Measurements from ENCODE around the gene SYCP2. TPM values are rescaled to one million over a fixed set of nuclear protein-coding genes. Genes with fewer than 3 reads are reported as not detected.

SYCP2 gene
- polyA plus RNA-seq, 1 experiment, result 0.24 TPM

DNA sequence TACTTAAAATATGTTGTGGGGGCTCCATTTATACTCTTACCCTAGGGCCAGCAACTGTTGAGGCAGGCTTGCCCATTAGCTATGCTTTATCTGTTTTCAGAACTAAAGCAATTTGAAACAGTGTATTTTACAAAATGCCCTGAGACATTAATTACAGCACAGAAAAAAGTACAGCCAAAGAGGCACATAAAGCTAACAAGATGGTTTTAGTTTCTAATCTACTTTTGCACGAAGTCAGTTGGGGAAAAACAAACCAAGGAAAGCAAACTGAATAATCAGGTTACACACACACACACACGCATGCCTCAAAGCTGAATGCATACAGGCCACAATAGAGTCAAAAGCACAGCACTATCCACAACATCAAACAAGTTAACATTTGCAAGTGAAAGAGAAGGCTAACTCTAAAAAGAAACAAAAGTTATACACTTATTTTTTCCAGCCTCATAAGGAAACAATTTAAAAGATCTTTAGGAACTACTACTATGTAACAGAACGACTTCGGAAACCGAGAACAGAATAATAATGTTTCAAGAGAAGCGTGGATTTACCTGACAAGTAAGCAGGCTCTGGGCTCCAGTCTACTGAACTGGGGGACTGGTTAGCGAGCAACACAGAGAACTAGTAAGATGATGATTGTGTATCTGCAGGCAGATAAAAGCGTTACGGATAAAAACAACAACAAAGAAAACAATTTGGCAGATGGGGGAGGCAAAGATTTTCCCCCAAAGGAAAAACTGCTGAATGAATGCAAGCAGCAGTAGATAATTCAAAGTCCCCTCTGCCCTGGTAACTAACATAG lies 1.7 kb downstream of the SYCP2 start:
- Histone ChIP-seq H3K27ac (ENCODE audit: low read depth, low read length) (no peak overlapping the region), H3K4me3 (ENCODE audit: low read depth, low read length) (no peak overlapping the region), H3K27me3 (ENCODE audit: control insufficient read depth, insufficient read depth, low read length) (peaks cover 5% of the 10 kb centered on the region), H3K9me3 (ENCODE audit: control insufficient read depth, insufficient read depth, low read length) (peaks cover 6% of the 10 kb centered on the region; the same call in 1 of the 2 replicates)
- POLR2A ChIA-PET, result no interaction called here
- no peak for DNase-seq (ENCODE audit: low read depth, low spot score)
- CTCF ChIA-PET, result interaction anchor here (0.7 kb wide), 1 partner anchor 8 kb away, joined by 3 read pairs; no protein-coding TSS in a partner anchor
- TF ChIP-seq, protein P1, sequence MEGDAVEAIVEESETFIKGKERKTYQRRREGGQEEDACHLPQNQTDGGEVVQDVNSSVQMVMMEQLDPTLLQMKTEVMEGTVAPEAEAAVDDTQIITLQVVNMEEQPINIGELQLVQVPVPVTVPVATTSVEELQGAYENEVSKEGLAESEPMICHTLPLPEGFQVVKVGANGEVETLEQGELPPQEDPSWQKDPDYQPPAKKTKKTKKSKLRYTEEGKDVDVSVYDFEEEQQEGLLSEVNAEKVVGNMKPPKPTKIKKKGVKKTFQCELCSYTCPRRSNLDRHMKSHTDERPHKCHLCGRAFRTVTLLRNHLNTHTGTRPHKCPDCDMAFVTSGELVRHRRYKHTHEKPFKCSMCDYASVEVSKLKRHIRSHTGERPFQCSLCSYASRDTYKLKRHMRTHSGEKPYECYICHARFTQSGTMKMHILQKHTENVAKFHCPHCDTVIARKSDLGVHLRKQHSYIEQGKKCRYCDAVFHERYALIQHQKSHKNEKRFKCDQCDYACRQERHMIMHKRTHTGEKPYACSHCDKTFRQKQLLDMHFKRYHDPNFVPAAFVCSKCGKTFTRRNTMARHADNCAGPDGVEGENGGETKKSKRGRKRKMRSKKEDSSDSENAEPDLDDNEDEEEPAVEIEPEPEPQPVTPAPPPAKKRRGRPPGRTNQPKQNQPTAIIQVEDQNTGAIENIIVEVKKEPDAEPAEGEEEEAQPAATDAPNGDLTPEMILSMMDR (IDR thresholded peaks at IDR 0.05; ENCODE audit: low read depth, low read length), result no peak

DNA sequence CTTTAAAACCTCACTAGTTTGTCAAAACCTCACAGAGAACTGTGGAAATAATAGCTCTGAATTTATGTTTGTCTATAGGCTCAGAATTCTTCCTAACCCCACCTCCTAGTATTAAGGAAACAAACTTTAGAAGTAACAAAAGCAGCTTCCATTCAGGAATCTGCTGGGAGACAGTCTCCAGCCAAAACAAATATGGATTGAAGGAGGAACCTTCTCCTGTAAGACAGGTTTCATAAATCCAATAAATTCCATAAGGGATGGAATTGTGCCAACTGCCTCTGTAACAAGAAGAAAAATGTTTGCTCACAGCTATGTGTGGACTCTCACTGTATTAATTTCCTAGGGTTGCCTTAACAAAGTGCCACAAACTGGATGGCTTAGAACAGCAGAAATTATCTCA lies 7.5 kb downstream of the SYCP2 start:
- Histone ChIP-seq H3K9me3 (ENCODE audit: control insufficient read depth, insufficient read depth, low read length) (no peaks in the 10 kb centered on the region), H3K27ac (ENCODE audit: low read depth, low read length) (no peak overlapping the region), H3K4me3 (ENCODE audit: low read depth, low read length) (no peak overlapping the region), H3K27me3 (ENCODE audit: control insufficient read depth, insufficient read depth, low read length) (peaks cover 5% of the 10 kb centered on the region)
- ChIA-PET POLR2A (no interaction called here), CTCF (interaction anchor here (1.2 kb wide), 2 partner anchors 9 to 14 kb away, joined by 3 to 5 read pairs; partner anchors contain the start of genes FAM217B and PPP1R3D)
- no peak for DNase-seq (ENCODE audit: low read depth, low spot score)
- TF ChIP-seq, protein P1 (IDR thresholded peaks at IDR 0.05; ENCODE audit: low read depth, low read length), result no peak

DNA sequence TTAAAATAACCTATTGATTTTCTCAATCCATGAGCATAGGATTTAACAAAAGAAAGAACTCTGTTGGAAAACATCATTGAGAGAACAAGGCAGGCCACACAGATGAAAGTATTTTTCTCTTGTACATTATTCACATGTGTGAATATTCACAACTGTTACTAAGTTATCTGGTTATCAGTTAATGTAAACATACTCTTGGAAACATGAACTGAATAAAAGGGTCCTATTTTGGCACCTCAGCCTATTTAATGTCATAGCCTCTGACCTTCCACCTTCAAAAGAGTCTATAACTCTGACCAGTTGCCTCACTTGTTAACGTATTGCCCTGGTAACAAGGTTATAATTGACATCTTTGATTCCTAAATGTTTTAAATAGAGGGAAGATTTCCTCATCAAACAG lies 8.1 kb downstream of the SYCP2 start:
- Histone ChIP-seq H3K27me3 (ENCODE audit: control insufficient read depth, insufficient read depth, low read length) (peaks cover 3% of the 10 kb centered on the region), H3K27ac (ENCODE audit: low read depth, low read length) (no peak overlapping the region), H3K9me3 (ENCODE audit: control insufficient read depth, insufficient read depth, low read length) (no peaks in the 10 kb centered on the region), H3K4me3 (ENCODE audit: low read depth, low read length) (no peak overlapping the region)
- ChIA-PET CTCF (interaction anchor here (1.2 to 2.8 kb wide), 3 partner anchors 9 to 15 kb away, joined by 3 to 18 read pairs (median 5); partner anchors contain the start of genes FAM217B, PPP1R3D and SYCP2), POLR2A (no interaction called here)
- DNase-seq (ENCODE audit: low read depth, low spot score), result no peak
- TF ChIP-seq, protein P1 (IDR thresholded peaks at IDR 0.05; ENCODE audit: low read depth, low read length), result no peak

DNA sequence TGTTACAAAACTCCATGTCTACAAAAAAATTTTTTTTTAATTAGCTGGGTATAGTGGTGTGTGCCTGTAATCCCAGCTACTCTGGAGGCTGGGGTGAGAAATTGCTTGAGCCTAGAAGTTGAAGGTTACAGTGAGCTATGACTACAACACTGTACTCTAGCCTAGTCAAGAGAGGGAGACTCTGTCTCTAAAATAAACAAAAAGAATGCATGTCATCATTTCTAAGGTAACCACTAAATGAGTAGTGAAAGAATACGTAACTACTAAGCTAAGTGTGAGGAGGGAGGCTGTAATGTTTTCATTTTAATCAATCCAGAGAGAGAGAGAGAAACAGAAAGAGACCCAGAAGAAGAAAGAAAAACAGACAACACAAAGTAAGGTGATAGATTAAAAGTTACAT lies 9.9 kb downstream of the SYCP2 start:
- POLR2A ChIA-PET, result no interaction called here
- no peak overlapping the region for H3K4me3 ChIP-seq (ENCODE audit: low read depth, low read length)
- DNase-seq (ENCODE audit: low read depth, low spot score), result no peak
- no peaks in the 10 kb centered on the region for H3K27me3 ChIP-seq (ENCODE audit: control insufficient read depth, insufficient read depth, low read length)
- TF ChIP-seq, protein P1 (IDR thresholded peaks at IDR 0.05; ENCODE audit: low read depth, low read length), result no peak
- CTCF ChIA-PET, result interaction anchor here (2.8 kb wide), 1 partner anchor 11 kb away, joined by 18 read pairs; the partner anchor contains the start of gene SYCP2
- no peak overlapping the region for H3K27ac ChIP-seq (ENCODE audit: low read depth, low read length)
- no peaks in the 10 kb centered on the region for H3K9me3 ChIP-seq (ENCODE audit: control insufficient read depth, insufficient read depth, low read length)

DNA sequence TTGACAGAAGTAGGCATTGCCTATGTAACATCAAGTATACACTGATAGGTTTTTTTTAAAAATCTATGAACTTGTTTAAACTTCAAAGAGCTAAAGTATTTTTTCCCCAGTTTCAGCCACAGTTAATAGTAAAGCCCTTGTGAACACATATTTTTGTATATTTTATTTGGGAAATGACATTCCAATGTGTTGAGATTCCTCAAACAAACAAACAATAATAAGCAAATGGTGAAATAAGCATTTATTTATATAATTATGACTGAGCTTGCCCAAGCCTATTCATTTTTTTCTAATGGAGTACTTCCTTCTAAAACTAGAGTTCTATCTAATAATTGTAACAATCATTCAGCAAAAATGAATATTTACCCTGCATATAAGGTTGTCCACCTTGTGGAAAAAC lies 12.5 kb downstream of the SYCP2 start:
- POLR2A ChIA-PET, result no interaction called here
- Histone ChIP-seq H3K4me3 (ENCODE audit: low read depth, low read length) (no peak overlapping the region), H3K27ac (ENCODE audit: low read depth, low read length) (no peak overlapping the region), H3K9me3 (ENCODE audit: control insufficient read depth, insufficient read depth, low read length) (no peaks in the 10 kb centered on the region), H3K27me3 (ENCODE audit: control insufficient read depth, insufficient read depth, low read length) (no peaks in the 10 kb centered on the region)
- no peak for DNase-seq (ENCODE audit: low read depth, low spot score)
- CTCF ChIA-PET, result interaction anchor here (0.8 to 2.7 kb wide), 2 partner anchors 13 to 19 kb away, joined by 3 to 12 read pairs; partner anchors contain the start of genes FAM217B, PPP1R3D and SYCP2
- TF ChIP-seq, protein P1 (IDR thresholded peaks at IDR 0.05; ENCODE audit: low read depth, low read length), result no peak

Measured in AG04450 (cell line).